Activated CD4-positive, alpha-beta T cell treated with anti-CD3 and anti-CD28 coated beads, Interleukin-2, Interleukin-4, amounts not matched to agents 100 ng/mL and 50 ng/mL, durations not matched to agents 16 hours and 8 hours (primary cell): ENCODE data around the gene GATB.

Experiments used
- DNase-seq: peaks from one replicate; pipeline ENCODE4 v3.0.0-alpha.2; 2020; ENCODE audit warnings: low spot score

Gene GATB

GRCh38 chr4:151729731-151730559 is 30.9 kb downstream of the GATB start:
- DNase-seq = no peak

- DNase-seq = no peak
Observed at GRCh38 chr4:151728679-151729078, 32.1 kb downstream of the GATB start.

DNA sequence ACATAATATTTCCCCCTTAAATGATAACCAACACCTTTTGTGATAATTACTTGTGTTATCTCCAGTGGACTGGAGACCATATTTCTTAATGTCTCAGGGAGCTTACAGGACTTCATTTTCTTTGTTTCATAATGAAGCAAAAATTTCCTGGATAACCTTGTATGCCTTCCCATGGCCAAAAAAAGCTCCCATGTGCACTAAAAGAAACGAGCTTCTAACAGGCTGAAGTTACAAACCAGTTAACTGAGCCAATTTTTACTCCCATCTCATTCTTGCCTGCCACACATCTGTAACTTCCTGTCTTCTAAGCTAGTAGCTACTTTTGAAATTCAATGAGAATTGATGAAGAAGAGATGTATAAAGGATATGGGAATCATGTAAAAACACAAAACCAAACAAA is 32.8 kb downstream of the GATB start:
- no peak for DNase-seq

DNA sequence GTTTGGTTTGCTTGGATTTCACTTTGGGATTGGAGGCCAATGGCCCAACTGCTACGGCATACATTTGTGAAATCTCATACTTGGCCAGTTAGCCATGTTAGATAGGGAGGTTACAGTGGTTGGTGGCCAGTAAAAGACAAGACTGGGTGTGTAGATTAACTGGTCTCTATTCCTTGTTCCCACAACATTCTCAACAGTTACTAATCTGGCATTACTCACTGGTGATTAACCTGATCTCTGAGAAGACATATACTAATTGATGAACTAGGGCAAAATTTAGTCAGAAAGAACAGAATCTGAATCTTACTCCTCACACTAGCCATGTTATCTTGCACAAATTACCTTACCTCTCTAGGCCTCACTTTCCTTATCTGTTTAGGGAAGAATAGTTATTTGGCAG is 33.4 kb downstream of the GATB start:
- DNase-seq = no peak

DNA sequence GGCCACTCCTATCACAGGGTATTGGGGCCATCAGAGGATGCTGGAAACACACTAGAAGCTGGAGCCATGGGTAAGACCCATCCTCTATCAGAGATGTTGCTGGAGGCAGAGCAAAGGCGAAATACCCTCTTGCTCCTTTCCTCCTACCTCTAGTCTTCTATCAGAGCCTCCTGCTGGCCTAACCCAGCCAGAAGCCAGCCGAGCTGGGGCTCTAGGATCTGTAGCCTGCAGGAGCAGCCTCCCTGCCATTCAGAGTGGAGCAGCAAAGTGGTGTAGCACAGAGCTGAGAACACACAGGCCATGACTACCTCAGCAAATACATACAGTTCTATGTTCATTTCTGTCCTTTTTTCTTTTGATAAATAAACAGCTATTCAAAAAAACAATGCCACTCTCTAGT is 35.7 kb downstream of the GATB start:
- DNase-seq = no peak

DNA sequence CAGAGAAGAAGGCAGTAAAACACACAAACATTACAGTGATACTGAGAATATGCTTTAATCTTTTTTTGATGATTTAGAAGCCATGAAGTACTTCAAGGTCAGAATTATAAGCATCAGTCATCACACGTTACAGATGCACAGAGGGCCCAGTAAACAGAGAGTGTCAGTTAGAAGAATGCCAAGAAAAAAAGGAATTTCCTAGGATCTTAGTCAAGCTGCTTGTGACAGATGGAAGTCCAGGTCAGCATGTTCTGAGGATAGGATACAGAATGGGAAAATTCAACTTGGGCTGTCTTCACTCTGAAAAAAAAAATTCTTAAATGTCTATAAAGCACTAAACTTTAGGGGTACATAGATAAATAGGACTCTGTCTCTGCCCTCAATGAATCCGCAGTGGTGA is 38.9 kb downstream of the GATB start:
- no peak for DNase-seq

GRCh38 chr4:151721466-151721865 is 39.3 kb downstream of the GATB start:
- no peak for DNase-seq

GRCh38 chr4:151719956-151720334 is 40.9 kb downstream of the GATB start:
- no peak for DNase-seq

DNA sequence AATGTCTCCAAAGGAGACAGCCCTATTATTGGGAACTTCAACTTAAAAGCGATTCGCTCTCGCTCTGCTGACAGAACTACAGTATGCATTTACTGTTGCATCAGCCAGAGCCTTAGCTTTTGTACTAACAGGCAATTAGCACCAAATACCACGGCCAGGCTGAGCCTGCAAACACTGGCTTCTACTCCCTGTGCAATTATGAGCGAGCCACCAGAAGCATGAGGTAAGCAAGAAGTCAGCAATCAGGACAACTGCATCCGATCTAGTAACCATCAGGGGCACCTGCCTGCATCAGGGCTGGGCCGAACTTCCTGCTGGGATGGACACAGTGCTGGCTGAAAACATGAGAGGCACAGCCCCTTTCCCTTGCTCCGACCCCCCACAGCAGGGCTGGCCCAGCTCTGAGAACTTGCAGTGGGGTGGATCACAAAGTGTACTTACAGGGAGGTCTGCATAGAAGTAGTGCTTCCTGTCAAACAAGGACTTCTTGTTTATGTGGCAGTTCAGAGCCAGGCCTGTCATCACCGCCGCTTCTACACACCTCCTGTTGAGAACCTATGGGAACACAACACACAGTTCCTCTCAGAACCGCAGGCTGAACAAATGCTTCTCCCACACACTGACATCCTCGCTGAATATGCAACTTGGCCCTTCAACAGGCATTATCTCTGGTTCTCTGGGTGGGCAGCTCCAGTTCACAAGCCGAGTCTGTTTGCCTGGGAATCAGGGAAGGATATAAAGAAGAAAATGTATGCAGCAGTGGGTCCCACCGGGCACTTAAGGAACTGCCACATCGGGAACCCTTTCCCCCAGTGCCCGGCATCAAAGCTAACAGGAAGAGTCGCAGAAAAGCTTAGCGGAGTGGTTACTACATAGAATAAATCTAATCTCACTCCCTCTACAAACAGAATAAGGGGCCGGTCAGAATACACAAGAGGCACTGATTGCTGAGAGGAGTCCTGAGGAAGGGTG is 41.5 kb downstream of the GATB start:
- no peak for DNase-seq

DNA sequence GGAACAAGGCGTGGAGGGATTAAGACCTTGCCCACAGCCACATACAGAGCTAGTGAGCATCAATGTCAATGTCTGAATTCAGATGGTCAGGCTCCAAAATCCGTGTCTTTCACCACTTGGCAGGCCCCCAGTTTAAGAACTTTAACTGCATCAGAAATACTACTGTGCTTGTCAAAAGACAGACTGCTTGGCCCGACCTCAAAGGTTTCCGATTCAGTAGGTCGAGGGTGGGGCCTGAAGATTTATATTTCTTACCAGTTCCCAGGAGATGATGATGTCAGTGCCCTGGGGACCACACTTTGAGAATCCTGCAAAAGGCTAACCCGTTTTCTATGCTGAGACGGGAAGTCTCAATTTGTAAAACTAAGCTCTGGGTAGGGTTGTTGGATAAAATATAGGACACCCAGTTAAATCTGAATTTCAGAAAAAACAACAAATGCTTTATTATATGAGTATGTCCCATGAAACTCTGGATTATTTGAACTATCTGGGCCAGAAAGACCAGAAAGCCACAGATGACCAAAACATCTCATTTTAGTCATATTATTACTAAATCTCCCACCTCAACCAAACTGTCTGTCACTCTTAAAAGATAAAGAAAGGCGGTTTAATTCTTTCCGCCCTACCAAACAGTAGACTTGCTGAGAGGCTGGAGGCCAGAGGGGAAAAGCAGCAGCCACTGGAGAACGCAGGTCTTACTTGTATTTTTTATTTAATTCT is 42.7 kb downstream of the GATB start:
- no peak for DNase-seq

- DNase-seq = no peak
Observed at GRCh38 chr4:151717314-151717713, 43.5 kb downstream of the GATB start.

DNA sequence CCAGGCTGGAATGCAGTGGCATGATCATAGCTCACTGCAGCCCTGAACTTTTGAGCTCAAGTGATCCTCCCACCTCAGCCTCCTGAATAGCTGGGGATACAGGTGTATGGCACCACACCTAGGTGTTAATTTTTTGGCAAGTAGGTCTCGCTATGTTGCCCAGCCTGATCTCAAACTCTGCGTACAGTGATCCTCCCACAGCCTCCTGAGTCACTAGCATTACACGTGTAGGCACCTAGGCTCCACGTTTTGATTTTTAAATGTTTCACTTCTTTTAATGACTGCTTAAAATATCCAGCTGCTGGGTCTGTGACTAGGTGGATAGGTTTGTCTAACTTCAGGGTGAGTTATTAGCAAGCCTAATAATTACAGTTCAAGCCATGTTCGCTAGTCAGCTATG is 44.5 kb downstream of the GATB start:
- DNase-seq = no peak

GRCh38 chr4:151715881-151716280 is 44.9 kb downstream of the GATB start:
- DNase-seq = no peak

DNA sequence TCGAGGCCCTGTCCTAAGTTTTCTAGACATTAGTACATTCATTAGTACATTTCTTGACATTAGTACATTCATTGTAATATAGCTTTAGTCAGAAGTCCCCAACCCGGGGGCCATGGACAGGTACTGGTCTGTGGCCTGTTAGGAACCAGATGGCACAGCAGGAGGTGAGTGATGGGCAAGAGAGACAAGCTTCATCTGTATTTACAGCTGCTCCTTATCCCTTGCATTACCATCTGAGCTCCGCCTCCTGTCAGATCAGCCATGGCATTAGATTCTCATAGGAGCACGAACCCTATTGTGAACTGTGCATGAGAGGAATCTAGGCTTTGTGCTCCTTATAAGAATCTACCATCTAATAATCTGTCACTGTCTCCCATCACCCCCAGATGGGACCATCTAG is 48.0 kb downstream of the GATB start:
- DNase-seq = no peak

- DNase-seq = no peak
Observed at GRCh38 chr4:151711646-151712045, 49.2 kb downstream of the GATB start.

GRCh38 chr4:151709587-151709986 is 51.2 kb downstream of the GATB start:
- DNase-seq = no peak

DNA sequence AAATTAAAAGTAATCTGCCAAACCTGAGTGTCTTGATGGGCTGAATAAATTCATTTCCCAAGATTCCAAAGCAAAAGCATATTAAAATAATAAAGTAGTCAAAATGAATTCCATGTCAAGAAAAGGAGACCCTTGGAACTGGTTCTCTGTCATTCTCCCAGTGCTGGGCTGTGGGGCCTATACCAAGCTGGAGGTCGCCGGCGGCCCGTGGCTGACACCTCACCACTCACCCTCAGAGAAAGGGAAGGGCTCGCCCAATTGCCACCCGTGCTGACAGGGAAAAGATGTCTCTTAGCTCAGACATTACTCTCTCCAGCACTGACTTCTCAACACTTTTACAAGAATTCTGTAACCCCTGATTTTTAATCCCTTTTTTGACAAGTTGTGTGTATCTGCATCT is 51.7 kb downstream of the GATB start:
- DNase-seq = no peak

DNA sequence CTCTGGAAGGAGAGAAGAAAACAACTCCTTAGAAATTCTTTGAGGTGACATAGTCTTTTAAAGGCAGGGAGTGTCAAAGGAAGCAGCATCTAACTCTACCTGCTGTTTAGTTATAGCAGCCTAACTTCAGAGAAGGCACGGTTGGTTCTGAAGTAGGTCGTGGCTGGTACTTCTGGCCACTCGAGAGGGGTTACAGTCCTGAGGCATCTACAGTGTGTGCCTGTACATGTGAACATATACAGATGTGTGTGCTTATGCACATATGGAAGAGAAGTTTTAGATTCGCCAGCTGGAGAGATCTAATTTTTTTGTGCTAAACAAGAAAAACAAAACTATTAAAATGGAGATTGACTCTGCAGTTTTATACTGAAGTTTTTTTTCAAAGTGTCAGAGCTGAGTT is 52.7 kb downstream of the GATB start:
- no peak for DNase-seq

DNA sequence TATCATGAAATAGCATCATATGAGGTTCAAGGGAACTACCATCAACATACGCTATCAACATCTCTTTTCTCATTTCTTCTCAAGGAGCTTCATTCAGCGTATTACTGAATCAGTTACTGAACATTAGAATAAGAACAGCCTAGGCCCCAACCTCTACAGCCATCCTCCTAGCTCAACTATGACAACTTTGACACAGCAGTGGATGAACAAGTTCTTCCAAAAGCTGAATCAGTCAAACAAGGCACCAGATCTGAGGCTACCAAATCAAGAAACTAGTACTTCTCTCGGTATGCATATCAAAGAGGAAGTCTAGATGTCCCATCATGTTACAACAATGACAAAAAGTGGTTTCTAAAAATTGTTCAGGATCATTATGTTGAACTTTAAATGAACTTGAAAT is 57.4 kb downstream of the GATB start:
- no peak for DNase-seq

DNA sequence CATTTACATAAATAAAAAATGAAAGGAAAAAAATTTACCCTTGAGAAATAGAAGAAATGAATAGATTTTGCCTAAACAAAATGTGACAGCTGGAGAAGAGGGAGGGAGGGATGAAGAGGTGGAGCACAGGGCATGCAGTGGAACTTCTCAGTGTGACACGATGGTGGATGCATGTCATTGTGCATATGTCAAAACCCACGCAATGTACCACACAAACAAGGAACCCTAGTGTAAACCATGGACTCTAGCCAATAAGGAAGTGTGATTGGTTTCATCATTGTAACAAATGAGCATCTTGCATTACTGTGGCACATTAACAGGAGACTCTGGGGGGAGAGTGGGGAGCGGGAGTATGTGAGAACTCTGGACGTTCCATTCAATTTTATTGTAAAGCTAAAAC is 58.6 kb downstream of the GATB start:
- no peak for DNase-seq

DNA sequence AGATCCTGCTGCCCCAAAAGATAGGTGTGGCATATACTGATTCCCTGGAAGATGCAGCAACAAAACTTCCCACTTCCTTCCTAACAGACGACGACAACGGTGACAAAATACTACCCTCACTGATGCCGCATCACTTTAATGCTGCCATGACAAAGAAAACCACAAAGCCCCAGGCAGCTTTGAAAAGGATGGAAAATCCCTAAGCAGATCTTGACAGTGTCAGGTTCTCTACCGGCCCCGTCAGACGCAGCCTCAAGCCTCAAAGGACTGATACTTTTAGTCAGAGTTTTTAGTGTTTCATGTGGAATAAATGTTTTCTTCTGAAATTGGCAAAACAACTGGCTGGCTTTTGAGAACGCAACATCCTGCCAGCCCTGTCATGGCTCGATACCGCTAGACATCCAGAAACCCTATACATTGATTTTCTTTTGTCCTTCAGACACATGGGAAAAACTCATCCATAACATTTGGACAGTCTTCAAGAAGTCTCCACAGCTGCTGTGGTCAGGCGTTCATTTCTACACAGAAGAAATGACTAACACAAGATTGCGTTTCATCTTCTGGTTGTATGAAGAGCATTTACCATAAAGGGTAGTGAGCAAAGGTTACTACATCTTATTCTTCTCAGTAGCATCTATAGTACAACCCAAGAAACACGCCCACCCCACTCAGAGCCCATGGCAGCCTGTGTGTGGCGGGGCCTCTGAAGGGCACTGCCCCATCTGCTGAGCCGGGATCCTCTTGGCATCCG is 60.1 kb downstream of the GATB start:
- DNase-seq = peak; percentile 11

DNA sequence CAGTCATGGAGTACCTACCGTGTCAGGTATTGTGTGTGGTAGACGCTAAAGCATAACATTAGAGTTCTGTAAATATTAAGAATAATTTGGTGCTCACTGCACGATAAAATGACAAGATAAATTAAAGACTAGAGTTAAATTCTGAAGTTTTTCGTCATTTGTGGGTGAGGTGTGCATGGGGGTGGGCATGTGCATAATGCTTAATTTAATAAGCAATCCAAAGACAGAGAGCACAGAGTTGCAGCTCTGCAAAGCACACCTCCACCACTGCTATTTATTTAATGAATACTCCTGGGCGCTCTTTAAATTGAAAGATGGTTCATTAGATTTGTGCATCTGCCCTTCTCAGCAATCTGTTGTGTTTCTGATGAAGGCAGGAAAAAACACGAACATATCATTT is 62.6 kb downstream of the GATB start:
- DNase-seq = no peak
